GM15510 (cell line): Measurements from ENCODE around the gene ANGPT4.

Experiments used
- POLR2A ChIP-seq: IDR thresholded peaks from 3 replicates; pipeline ENCODE4 v1.6.1; 2011; ENCODE audit warnings: borderline replicate concordance; ENCODE audit not compliant: insufficient read length; ENCODE audit errors: extremely low read depth

Gene ANGPT4

GRCh38 chr20:905396-905961 is 10.7 kb downstream of the ANGPT4 start:
- no peak for TF ChIP-seq POLR2A

GRCh38 chr20:904039-904545 is 12.0 kb downstream of the ANGPT4 start:
- no peak for TF ChIP-seq POLR2A

DNA sequence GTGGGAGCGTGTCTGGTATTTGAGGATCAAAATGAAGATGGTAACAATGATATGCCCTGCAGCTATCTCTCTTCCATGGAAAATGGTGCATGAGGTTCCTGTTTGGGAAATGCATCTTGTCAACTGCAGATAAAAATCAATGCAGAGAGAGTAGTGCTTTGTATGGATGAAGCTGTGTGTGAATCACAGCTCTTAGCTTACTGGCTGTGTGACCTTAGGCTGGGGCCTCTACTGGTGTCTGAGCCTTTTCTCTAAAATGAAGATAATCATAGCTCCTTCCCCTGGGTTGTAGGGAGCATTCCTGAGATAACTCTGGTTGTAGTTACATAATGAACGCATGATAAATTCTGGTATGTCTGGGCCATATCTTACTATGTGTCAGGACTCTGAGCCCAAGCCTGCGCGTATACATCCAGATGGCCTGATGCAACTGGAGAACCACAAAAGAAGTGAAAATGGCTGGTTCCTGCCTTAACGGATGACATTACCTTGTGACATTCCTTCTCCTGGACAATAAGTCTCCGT is 19.6 kb downstream of the ANGPT4 start:
- TF ChIP-seq POLR2A, result no peak

GRCh38 chr20:891706-892080 is 24.4 kb downstream of the ANGPT4 start:
- no peak for TF ChIP-seq POLR2A

DNA sequence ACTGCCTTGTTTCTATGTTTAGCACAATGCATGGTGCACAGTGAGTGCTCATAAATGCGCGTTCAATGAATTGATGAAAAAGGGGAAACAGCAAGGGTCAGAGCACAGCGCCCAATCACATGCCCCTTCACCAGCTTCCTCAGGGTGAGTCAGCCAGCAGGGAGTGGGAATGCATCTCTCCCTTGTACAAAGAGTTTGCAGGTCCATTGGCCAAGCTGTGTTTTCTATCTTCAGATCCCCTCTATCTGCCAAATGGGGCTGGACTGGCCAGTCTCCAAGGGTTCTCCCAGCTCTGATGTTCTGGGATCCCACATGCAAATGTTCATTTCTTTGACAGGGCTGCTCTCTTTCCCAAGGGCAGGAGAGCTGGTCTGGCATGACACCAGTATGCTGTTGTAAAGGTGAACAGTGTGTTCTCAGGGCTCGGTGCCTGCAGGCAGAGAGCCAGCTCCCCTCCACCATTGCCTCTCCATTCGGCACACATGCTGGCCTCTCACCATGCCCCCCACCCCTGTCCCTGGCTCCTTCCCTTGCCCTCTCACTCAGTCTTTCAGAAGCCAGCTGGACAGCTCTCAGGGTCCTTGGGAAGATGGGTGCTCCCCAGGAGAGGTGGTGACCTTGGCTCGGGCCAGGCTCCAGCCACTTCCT is 25.0 kb downstream of the ANGPT4 start:
- TF ChIP-seq POLR2A, result no peak

- no peak for TF ChIP-seq POLR2A
Measured at GRCh38 chr20:890666-891057, 25.5 kb downstream of the ANGPT4 start.

- no peak for TF ChIP-seq POLR2A
Measured at GRCh38 chr20:889932-890463, 26.1 kb downstream of the ANGPT4 start.

DNA sequence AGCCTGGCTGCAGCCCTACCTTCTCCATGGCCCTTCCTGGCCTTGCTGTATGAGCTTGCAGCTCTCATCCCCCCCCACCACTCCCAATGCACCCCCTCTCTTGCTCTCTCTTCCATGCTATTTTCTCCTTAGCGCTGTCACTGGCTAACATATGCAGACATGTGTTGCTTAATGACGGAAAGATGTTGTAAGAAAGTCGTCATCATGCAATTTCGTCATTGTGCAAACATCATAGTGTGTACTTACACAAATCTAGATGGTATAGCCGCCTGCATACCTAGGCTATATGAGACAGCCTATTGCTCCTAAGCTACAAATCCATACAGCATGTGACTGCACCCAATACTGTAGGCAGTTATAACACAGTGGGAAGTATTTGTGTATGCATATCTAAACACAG is 27.0 kb downstream of the ANGPT4 start:
- no peak for TF ChIP-seq POLR2A

DNA sequence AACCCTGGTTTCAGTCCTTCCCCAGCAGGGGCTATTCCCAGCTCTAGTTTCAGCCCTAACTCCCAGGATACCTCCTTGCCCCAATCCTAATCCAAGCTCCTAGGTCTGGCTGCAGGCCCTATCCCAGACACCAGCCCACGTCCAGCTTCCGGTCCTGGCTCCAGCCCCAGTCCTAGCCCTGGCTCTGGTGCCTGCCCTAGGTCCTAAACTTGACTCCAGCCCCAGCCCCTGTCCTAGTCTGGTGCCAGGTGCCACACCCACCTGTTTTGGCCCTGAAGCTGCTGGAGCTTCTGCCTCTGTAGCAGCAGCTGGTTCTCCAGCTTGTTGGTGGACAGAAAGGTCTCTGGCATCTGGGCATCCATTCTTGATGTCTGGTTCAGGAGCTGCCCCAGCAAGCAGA is 28.1 kb downstream of the ANGPT4 start:
- no peak for TF ChIP-seq POLR2A

GRCh38 chr20:887137-887536 is 29.0 kb downstream of the ANGPT4 start:
- TF ChIP-seq POLR2A, result no peak

GRCh38 chr20:884983-885952 is 30.9 kb downstream of the ANGPT4 start:
- TF ChIP-seq POLR2A, result no peak

DNA sequence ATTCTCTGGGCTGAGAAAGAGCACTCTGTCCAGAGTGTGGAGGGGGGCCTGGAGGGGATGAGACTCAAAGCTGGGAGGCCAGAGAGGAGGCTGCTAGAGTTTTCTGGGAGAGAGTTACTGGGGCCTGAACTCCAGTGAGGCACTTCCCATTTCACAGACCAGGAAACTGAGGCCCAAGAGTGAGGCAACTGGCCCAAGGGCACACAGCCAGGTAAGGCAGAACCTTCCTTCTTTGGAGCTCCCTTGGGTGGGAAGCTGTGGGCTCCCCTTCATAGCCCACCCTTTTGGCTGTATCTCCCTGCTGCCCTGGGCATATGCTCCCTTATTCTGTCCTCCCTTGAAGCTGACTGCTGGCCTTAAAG is 34.4 kb downstream of the ANGPT4 start:
- TF ChIP-seq POLR2A, result no peak

DNA sequence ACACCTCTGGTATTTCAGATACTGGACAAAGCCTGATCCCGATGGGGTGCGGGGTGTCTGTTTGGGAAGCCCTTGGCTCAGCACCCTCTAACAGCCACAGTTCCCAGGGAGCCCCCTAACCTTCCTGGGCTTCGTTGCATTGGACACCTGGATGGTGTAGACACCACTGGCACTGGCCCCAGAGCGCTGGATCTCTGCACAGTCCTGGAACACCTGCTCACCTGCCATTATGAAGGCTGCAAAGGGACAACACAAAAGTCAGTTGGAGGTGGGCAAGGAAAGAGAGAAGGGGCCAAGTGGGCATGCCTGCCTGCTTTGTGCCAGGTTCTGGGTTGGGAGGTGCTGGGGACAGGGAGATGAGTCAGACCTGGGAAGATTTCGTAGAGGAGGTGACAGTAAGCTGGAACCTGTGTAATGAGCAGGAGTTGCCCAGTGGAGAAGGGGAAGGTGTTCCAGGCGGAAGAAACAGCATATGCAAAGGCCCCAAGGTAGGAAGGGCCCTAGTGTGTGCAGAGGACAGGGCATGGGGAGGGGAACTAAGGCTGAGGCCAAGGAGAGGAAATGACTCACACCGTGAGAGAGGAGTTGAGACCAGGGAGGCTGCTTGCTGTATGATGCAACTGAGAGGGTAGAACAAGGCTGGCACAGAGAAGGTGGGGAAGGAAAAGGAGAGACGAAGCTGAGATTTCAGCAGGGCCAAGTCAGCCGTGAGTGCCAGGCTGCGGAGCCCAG is 34.9 kb downstream of the ANGPT4 start:
- TF ChIP-seq POLR2A, result no peak

- no peak for TF ChIP-seq POLR2A
Measured at GRCh38 chr20:879626-880025, 36.5 kb downstream of the ANGPT4 start.

DNA sequence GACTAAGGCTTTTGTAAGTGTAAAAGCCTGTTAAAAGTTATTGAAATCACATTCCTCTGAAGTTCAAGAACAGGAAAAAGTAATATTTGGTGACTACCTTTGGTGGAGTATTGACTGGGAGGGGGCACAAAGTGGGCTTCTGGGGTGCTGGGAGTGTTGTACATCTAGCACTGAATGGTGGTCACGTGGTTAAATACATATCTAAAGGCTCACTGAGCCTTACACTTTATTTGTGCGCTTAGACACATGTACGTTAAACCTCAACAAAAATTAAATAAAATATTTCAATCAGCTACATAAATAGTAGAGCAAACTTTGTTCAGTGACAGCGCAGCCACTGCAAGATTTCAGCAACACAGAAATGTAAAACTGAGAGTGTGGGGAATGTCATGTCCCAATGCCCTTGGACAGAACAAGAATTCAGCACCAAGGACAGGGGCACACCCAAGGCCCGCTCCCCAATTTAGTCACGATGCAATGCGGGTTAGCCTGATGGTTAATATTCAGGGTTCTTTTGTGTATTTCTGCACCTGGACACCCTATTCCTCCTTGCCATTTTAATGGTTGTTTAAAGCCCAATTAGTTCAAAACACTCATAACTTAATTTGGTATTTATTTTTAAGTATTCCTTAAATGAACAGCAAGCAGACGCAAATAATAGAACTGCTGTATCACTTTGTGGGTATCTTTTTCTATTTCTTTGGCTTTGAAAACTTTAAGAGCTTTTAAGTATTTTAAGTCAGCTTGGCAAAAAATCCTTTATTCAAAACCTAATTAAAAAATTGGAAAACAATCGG is 37.4 kb downstream of the ANGPT4 start:
- TF ChIP-seq POLR2A, result no peak

DNA sequence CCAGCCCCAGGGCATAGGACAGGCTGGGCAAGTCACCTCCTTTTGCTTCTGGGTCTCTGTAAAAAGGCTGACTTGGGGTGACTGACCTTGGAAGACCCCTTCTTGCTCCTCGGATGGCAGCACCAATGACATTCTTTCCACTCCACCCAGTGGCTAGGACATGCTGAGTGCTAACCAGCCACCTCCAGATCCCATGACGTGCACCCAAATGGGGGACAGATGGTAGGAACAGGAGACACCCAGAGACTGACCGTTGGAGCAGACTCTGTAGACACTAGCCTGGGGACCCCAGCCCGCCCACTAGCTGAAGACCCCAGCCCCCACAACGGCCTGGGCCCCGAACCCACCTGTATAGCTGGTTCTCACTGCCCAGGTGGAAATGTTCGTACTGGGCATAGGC is 38.3 kb downstream of the ANGPT4 start:
- no peak for TF ChIP-seq POLR2A
